ENCODE measurements around the gene KREMEN1.

DNA sequence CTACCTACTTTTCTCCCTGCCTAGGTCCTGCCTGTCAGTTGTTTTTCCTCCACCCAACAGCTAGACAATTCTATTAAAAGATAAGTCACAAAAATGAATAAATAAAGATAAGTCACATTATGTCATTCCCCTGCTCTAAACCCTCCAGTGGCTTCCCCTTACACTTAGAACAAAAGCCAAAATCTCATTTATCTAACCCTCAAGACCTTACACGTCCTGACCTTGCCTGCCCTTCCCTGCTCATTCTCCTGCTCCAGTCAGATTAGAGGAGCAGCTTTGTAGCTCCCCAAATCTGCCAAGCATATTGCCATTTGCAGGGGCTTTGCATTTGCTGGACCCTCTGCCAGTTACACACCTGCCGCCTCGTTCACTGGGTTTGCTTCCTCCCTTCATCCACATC is 16.7 kb downstream of the KREMEN1 start:
- TF ChIP-seq POLR2A (IDR thresholded peaks at IDR 0.05) = no peak
- TF ChIP-seq, protein P1, sequence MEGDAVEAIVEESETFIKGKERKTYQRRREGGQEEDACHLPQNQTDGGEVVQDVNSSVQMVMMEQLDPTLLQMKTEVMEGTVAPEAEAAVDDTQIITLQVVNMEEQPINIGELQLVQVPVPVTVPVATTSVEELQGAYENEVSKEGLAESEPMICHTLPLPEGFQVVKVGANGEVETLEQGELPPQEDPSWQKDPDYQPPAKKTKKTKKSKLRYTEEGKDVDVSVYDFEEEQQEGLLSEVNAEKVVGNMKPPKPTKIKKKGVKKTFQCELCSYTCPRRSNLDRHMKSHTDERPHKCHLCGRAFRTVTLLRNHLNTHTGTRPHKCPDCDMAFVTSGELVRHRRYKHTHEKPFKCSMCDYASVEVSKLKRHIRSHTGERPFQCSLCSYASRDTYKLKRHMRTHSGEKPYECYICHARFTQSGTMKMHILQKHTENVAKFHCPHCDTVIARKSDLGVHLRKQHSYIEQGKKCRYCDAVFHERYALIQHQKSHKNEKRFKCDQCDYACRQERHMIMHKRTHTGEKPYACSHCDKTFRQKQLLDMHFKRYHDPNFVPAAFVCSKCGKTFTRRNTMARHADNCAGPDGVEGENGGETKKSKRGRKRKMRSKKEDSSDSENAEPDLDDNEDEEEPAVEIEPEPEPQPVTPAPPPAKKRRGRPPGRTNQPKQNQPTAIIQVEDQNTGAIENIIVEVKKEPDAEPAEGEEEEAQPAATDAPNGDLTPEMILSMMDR (IDR thresholded peaks at IDR 0.05) = no peak
